ENCODE measurements around the gene ROPN1L.

DNA sequence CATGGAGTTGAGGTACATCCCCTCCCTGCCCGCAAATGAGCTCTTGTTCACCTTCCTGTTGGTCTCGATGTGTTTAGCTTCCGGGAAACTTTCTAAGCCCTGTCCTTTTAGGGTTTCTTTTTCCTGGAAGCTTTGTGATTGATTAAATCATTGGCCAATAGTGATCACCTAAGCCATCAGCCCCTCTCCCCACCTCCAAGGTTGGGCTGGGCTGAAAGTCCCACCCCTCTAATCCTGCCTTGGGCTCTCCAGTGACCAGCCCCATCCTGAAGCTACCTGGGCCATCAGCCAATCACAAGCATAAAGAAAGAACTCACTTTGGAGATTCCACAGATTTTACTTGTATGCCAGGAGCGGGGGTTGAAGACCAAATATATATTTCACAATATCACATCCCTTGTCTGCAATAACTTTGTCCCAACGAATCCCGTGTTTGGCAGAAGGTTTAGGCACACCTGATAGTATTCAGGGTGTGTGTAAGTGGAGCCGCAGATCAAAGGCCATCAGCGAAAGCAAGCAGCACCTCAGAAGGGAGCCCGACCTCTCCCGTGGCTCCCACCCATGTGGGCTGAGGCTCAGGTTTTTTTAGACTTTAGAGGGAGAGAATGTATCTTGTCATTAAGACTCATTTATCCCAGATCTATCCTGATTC, 20.4 kb downstream of the ROPN1L start:
- no peak for TF ChIP-seq CBX3 (IDR thresholded peaks at IDR 0.05; ENCODE audit: low read depth)
- TF ChIP-seq, protein P1, sequence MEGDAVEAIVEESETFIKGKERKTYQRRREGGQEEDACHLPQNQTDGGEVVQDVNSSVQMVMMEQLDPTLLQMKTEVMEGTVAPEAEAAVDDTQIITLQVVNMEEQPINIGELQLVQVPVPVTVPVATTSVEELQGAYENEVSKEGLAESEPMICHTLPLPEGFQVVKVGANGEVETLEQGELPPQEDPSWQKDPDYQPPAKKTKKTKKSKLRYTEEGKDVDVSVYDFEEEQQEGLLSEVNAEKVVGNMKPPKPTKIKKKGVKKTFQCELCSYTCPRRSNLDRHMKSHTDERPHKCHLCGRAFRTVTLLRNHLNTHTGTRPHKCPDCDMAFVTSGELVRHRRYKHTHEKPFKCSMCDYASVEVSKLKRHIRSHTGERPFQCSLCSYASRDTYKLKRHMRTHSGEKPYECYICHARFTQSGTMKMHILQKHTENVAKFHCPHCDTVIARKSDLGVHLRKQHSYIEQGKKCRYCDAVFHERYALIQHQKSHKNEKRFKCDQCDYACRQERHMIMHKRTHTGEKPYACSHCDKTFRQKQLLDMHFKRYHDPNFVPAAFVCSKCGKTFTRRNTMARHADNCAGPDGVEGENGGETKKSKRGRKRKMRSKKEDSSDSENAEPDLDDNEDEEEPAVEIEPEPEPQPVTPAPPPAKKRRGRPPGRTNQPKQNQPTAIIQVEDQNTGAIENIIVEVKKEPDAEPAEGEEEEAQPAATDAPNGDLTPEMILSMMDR (IDR thresholded peaks at IDR 0.05 in 2 of 3, conservative IDR thresholded peaks at IDR 0.05 in 1 of 3; ENCODE audit: borderline replicate concordance in 1 of 3, insufficient read depth in 1 of 3, low read depth in 2 of 3, low read length in 2 of 3): no peak
- no peak for TF ChIP-seq EZH2 (IDR thresholded peaks at IDR 0.05)
- no peak for TF ChIP-seq POLR2AphosphoS5 (IDR thresholded peaks at IDR 0.05; ENCODE audit: low read depth, low read length)
- no peak for TF ChIP-seq CEBPB (IDR thresholded peaks at IDR 0.05; ENCODE audit: low read depth)
- no peak for TF ChIP-seq POLR2A (IDR thresholded peaks at IDR 0.05; ENCODE audit: borderline replicate concordance, extremely low read depth, insufficient read depth, insufficient read length)
- no peak for TF ChIP-seq ZNF274 (IDR thresholded peaks at IDR 0.05; ENCODE audit: low read depth, low read length)

Data from HCT116 (cell line).